ENCODE results near the gene SOS2. TPM values are rescaled to one million over a fixed set of nuclear protein-coding genes. Genes with fewer than 3 reads are reported as not detected.

The SOS2 gene
- total and polyA plus RNA-seq, 10 of the 15 experiments (the other 5 are each of a cell fraction or from before 2014, with no cell fraction given): 2.1 to 16.8 (median 8.4) TPM

- Histone ChIP-seq H3K27ac (ENCODE audit: control insufficient read depth, insufficient read depth) (peak within 1 kb of the TSS; percentile 84), H3K9ac (ENCODE audit: control insufficient read depth, insufficient read depth, low read length) (peak within 1 kb of the TSS; percentile 79), H3K79me2 (ENCODE audit: control insufficient read depth, insufficient read depth, low read length) (peaks cover 36% of the 10 kb centered on the region), H3K4me2 (ENCODE audit: control insufficient read depth, insufficient read depth) (peak within 1 kb of the TSS; percentile 86), H3K4me1 (ENCODE audit: control insufficient read depth, insufficient read depth, low read length) (peaks cover 8% of the 10 kb centered on the region), H3K9me3 (replicated peaks; ENCODE audit: control insufficient read depth, insufficient read depth, low read length) (no peaks in the 10 kb centered on the region), H3K4me3 (peak within 1 kb of the TSS; percentile 76), H3K27me3 (replicated peaks in 1 of 2; ENCODE audit: control insufficient read depth in 2 of 2, insufficient read depth in 2 of 2, low read length in 1 of 2) (no peaks in the 10 kb centered on the region), H4K20me1 (ENCODE audit: control insufficient read depth, insufficient read depth) (no peaks in the 10 kb centered on the region), H2AFZ (ENCODE audit: control insufficient read depth, low read depth, low read length) (peak within 1 kb of the TSS; percentile 81), H3K36me3 (ENCODE audit: control insufficient read depth in 2 of 2, insufficient read depth in 2 of 2, low read length in 1 of 2) (peaks cover 2 to 7% of the 10 kb centered on the region in 2 experiments; a peak in 2 of 4 replicates)
- ChIA-PET SMC1A (ENCODE audit: uncharacterized antibody, unreplicated experiment) (interaction anchor here (0.8 to 2.3 kb wide), 7 partner anchors 19 to 349 kb away, joined by 3 to 7 read pairs (median 3); partner anchors contain the start of gene NEMF), CTCF (interaction anchor here (0.9 to 2.9 kb wide), 10 partner anchors 10 to 482 kb away, joined by 3 to 22 read pairs (median 4); partner anchors contain the start of gene NEMF), RAD21 (ENCODE audit: unreplicated experiment) (interaction anchor here (0.5 to 2.5 kb wide), 9 partner anchors 11 to 317 kb away, joined by 3 to 11 read pairs (median 3); no protein-coding TSS in a partner anchor), POLR2A (interaction anchor here (0.6 to 6.1 kb wide), 8 partner anchors 10 to 496 kb away, joined by 3 to 34 read pairs (median 5); partner anchors contain the start of genes MGAT2, NEMF and RPL36AL)
- FAIRE-seq (peak; percentile 99), DNase-seq (ENCODE audit: low read depth, low spot score) (peak; percentile 62), ATAC-seq (peak; percentile 97)
- 1% methylated on average over 62 of the region's 63 CpGs for WGBS (ENCODE audit: insufficient coverage, insufficient replicate concordance, low lambda C conversion rate, missing lambda C conversion rate)
- intact Hi-C loops (cut with micrococcal nuclease; ENCODE audit: unreplicated experiment): loop anchor here (5.0 to 10.0 kb wide), 3 partner anchors 116 to 484 kb away; partner anchors contain the start of genes KLHDC2 and SOS2
- BruUV-seq (replicated peaks): no TSS peak
- in situ Hi-C loops (cut with MboI): loop anchor here (10.0 kb wide), 1 partner anchor 482 kb away; the partner anchor contains the start of gene DNAAF2
- TF ChIP-seq NR2C1 (IDR thresholded peaks at IDR 0.05): no peak
- TF ChIP-seq POU2F2 (IDR thresholded peaks at IDR 0.05; ENCODE audit: borderline replicate concordance, low read depth, low read length): peak; percentile 66; the same call in 1 of the 3 replicates
- 0 out of 2 replicates have a peak, but pooled peaks have one; percentile 88 for TF ChIP-seq ASH2L (IDR thresholded peaks at IDR 0.05; ENCODE audit: borderline replicate concordance, low read depth)
- TF ChIP-seq SUPT20H (IDR thresholded peaks at IDR 0.05; ENCODE audit: borderline replicate concordance, control insufficient read depth, low read depth, low read length): no peak
- no peak for TF ChIP-seq ZNF274 (IDR thresholded peaks at IDR 0.05; ENCODE audit: insufficient read depth, insufficient read length)
- TF ChIP-seq BHLHE40 (IDR thresholded peaks at IDR 0.05; ENCODE audit: borderline replicate concordance in 1 of 2, low read depth in 2 of 2, low read length in 1 of 2): peak in 1 of 2 experiments; percentile 72; a peak in 3 of 4 replicates
- TF ChIP-seq IRF4 (IDR thresholded peaks at IDR 0.05; ENCODE audit: low read depth, low read length): no peak
- TF ChIP-seq, protein P1, sequence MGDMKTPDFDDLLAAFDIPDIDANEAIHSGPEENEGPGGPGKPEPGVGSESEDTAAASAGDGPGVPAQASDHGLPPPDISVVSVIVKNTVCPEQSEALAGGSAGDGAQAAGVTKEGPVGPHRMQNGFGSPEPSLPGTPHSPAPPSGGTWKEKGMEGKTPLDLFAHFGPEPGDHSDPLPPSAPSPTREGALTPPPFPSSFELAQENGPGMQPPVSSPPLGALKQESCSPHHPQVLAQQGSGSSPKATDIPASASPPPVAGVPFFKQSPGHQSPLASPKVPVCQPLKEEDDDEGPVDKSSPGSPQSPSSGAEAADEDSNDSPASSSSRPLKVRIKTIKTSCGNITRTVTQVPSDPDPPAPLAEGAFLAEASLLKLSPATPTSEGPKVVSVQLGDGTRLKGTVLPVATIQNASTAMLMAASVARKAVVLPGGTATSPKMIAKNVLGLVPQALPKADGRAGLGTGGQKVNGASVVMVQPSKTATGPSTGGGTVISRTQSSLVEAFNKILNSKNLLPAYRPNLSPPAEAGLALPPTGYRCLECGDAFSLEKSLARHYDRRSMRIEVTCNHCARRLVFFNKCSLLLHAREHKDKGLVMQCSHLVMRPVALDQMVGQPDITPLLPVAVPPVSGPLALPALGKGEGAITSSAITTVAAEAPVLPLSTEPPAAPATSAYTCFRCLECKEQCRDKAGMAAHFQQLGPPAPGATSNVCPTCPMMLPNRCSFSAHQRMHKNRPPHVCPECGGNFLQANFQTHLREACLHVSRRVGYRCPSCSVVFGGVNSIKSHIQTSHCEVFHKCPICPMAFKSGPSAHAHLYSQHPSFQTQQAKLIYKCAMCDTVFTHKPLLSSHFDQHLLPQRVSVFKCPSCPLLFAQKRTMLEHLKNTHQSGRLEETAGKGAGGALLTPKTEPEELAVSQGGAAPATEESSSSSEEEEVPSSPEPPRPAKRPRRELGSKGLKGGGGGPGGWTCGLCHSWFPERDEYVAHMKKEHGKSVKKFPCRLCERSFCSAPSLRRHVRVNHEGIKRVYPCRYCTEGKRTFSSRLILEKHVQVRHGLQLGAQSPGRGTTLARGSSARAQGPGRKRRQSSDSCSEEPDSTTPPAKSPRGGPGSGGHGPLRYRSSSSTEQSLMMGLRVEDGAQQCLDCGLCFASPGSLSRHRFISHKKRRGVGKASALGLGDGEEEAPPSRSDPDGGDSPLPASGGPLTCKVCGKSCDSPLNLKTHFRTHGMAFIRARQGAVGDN (IDR thresholded peaks at IDR 0.05): peak; percentile 88
- peak; percentile 23; the same call in 1 of the 2 replicates for TF ChIP-seq NRF1 (conservative IDR thresholded peaks at IDR 0.05; ENCODE audit: low read depth, low read length)
- peak; percentile 89 for TF ChIP-seq PML (IDR thresholded peaks at IDR 0.05; ENCODE audit: low read length)
- TF ChIP-seq IKZF1 (conservative IDR thresholded peaks at IDR 0.05): peak; percentile 79
- no peak for TF ChIP-seq CTCF (IDR thresholded peaks at IDR 0.05 in 2 of 3, conservative IDR thresholded peaks at IDR 0.05 in 1 of 3; ENCODE audit: control insufficient read depth in 2 of 3, extremely low read depth in 1 of 3, insufficient read depth in 1 of 3, low read depth in 3 of 3, low read length in 3 of 3)
- TF ChIP-seq POLR2AphosphoS5 (IDR thresholded peaks at IDR 0.05; ENCODE audit: low read length): peak; percentile 93
- TF ChIP-seq ZBED1 (IDR thresholded peaks at IDR 0.05; ENCODE audit: borderline replicate concordance): peak; percentile 58; the same call in 1 of the 2 replicates
- TF ChIP-seq RAD51 (IDR thresholded peaks at IDR 0.05): no peak
- peak; percentile 28; the same call in 1 of the 2 replicates for TF ChIP-seq TCF12 (IDR thresholded peaks at IDR 0.05; ENCODE audit: low read depth, low read length)
- peak; percentile 92; the same call in 1 of the 2 replicates for TF ChIP-seq SIN3A (IDR thresholded peaks at IDR 0.05; ENCODE audit: low read depth, low read length)
Measured at GRCh38 chr14:50116181-50116956, 115.0 kb downstream of the SOS2 start, which contains the start of gene VCPKMT. TSS of gene VCPKMT (minus strand) at chr14:50116572. CDS start at chr14:50116552, 20 bp downstream.
